Fibroblast of mammary gland (primary cell): ENCODE results near the gene TUBGCP3.

ENCODE experiments used
- DNase-seq: peaks from one replicate; pipeline ENCODE4 v3.0.0-alpha.2; 2010; ENCODE audit warnings: low read depth
- H3K4me3 ChIP-seq: 2 replicates; pipeline ENCODE4 v1.5.1; 2011; ENCODE audit warnings: low read depth, mild to moderate bottlenecking, low read length, moderate library complexity; ENCODE audit not compliant: control insufficient read depth
- TF ChIP-seq, protein P1 (sequence below): conservative IDR thresholded peaks from 2 replicates; pipeline ENCODE4 v1.5.1; 2011; ENCODE audit warnings: low read depth, low read length, inconsistent platforms; ENCODE audit not compliant: control insufficient read depth, insufficient read depth

The TUBGCP3 gene

DNA sequence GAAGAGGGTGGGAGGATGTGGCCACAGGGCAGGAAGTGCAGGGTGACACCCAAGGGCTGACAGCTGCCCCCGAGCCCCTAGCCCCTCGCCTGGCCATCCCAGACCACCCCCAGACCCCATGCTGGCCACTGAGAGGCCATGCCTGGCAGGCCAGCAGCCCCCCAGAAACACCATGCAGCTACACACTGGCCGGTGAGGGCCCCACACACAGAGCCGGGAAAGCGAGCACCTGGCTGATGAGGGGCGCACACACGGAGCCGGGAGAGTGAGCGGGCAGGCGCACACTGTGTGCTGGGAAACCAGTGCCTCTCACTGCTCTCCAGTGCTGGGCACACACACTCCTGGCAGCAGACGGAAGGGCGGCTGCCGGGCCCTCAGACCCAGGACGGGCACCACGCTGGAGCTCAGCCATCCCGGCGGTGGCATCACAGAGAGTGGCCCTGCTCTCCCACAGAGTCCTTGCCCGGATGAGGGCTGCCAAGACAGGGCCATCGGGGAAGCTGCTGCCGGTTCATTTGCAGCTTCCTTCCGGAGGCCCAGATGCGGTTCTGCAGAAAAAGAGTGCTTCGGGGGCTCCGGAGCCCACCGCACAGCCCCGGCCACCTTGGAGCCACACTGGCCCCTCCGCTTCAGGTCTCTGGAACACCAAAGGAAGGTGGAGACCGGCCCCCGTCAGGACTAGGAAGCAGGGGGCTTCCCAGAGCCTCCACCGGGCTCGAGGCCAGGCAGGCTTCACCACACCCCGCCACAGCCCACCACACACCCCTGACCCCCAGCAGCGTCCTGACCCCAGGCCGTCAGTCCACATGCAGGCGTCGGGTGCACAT, 135.4 kb downstream of the TUBGCP3 start:
- no peak for DNase-seq
- TF ChIP-seq, protein P1, sequence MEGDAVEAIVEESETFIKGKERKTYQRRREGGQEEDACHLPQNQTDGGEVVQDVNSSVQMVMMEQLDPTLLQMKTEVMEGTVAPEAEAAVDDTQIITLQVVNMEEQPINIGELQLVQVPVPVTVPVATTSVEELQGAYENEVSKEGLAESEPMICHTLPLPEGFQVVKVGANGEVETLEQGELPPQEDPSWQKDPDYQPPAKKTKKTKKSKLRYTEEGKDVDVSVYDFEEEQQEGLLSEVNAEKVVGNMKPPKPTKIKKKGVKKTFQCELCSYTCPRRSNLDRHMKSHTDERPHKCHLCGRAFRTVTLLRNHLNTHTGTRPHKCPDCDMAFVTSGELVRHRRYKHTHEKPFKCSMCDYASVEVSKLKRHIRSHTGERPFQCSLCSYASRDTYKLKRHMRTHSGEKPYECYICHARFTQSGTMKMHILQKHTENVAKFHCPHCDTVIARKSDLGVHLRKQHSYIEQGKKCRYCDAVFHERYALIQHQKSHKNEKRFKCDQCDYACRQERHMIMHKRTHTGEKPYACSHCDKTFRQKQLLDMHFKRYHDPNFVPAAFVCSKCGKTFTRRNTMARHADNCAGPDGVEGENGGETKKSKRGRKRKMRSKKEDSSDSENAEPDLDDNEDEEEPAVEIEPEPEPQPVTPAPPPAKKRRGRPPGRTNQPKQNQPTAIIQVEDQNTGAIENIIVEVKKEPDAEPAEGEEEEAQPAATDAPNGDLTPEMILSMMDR, result no peak
- H3K4me3 ChIP-seq, result no peak overlapping the region

DNA sequence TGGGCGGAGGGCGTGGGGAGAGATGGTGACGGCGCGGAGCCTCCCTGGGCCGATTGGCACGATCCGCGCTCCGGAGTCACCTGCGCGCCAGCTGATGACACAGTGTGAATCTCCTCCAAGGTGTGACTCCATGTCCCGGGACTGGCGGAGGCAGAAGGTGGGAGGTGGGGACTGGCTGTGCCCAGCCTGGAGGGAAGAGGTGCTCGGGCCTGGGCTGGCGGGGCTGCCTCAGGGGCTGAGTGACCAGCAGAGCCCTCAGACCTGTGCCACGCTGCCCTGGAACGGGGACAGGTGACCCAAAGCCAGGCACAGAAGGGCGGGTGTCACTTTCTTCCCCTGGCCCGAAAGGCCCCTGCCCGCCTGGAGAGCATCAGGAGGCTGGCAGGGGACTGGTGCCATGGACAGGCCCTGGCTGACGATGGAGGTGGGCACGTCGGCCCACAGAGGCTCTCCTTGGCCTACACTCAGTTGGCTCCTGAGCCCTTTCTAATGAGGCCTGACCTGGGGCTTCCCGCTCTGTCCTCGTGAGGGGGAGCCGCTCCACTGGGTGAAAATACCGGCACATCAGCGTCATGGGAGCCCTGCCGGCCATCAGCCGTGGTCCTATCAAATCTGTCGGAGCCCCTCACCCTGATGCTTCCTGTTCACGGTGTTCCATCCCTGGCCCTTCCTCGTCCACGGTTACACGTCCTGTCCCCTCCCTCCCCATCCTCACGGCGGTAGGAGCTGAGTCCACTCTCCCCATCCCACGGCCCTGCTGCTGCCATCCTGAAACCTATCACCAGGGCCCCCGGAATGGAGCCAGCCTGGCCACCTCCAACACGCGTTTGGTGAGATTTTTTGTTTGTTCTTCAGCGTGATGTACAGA, 136.2 kb downstream of the TUBGCP3 start:
- DNase-seq, result no peak
- TF ChIP-seq, protein P1, result no peak
- H3K4me3 ChIP-seq, result no peak overlapping the region

DNA sequence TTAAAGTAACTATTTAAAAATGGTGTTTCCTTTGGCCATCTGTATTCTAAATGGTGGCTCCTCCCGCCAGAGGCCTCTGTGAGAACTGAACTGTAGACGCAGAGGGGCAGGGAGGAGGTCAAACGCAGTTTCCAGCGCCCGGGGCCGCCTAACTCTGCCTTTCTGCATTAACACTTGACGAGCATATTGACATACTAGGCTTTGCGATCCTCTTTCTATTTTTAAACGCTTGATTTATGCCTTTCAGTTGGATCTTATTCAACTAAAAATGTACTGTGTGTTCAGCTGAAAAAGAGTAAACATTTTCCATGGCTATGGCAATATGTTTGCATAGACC, 137.1 kb downstream of the TUBGCP3 start:
- TF ChIP-seq, protein P1, result no peak
- no peak overlapping the region for H3K4me3 ChIP-seq
- no peak for DNase-seq

DNA sequence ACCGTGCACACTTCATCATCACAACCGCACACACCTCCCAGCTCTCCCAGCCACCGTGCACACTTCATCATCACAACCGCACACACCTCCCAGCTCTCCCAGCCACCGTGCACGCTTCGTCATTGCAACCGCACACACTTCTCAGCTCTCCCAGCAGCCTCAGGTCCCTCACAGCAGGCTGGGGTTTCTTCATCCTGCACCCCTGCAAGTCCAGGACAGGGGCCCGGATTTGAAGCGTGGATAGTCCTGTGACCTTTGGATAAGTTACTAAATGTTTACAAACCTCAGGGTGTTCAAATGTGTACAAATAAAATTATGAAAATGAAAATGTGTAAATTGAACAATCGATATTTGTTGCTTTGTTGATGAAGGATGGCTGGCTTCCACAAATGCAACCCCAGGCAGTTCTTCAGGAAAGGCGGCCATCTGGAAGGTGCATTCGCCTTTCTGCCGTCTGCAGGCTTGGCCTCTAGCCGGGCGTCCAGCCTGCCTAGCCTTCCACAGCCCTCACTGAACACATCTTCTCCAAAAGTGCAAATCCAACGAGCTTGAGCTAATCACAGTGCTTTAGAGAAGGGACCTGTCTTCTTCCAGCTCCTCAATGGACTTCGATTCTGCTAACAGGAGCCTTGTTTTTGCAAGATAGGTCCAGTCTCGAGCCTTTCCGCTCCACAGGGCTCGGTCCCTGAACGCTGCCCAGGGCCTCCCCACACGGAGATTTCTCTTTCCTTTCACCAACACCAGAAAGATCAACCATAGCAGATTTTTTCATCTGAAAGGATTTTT, 137.6 kb downstream of the TUBGCP3 start:
- no peak for DNase-seq
- TF ChIP-seq, protein P1, result no peak
- no peak overlapping the region for H3K4me3 ChIP-seq

DNA sequence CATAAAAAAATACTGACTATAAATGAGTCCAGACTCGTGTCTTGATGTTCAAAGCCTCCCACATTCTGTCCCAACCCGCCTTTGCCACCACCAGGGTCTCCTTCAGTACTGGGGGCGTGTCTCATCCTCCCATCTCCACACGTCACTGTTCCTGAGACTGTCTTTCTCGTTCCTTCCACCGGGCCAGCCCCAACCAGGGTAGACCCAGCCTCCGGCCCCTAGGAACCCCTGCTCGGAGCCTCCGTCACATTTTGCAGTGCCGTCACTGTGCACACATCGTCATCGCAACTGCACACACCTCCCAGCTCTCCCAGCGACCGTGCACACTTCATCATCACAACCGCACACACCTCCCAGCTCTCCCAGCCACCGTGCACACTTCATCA, 138.4 kb downstream of the TUBGCP3 start:
- H3K4me3 ChIP-seq, result no peak overlapping the region
- DNase-seq, result no peak
- TF ChIP-seq, protein P1, result no peak
